Activated CD4-positive, alpha-beta T cell treated with anti-CD3 and anti-CD28 coated beads for 4 hours (primary cell): ENCODE results near the gene COG6.
A peak's percentile ranks its signal among the peaks of the same experiment; 100 is the strongest.

ENCODE experiments used
- DNase-seq, 2 donors: peaks; one replicate each; pipeline ENCODE4 v3.0.0-alpha.2; 2020

Gene COG6

DNA sequence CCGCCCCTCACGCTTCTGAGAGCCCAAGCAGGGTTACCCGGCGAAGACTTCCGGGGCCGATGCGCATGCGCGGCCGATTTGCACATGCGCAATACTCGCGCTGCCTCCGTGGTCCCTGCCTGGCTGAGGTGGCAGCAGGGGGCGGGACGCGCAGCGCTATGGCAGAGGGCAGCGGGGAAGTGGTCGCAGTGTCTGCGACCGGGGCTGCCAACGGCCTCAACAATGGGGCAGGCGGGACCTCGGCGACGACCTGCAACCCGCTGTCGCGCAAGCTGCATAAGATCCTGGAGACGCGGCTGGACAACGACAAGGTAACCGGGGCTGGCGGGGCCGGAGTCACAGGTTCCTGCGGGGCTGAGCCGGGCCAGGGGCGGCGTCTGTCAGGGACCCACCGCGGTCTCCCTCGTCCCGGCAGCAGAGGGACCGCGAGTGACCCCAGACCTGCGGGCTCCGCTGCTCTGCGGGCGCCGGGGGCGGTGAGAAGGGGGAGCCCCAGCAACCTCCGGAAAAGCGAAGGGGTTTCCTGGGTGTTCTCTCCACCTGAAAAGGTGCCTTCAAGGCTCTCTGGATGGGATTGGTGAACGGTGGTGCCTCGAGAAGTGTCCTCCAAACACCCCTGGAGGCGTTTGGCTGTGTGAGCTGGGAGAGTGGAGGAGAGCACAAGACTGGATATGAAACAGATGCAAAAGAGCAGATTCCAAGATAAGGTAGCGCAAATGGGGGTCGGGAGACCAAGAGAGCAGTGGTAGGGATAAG, at the start of gene COG6:
COG6 (plus strand) TSS at position 94 of the 756 bp plus-strand sequence; CDS start at position 159, 65 bp downstream.
- peak; percentile 88 to 96 for DNase-seq

DNA sequence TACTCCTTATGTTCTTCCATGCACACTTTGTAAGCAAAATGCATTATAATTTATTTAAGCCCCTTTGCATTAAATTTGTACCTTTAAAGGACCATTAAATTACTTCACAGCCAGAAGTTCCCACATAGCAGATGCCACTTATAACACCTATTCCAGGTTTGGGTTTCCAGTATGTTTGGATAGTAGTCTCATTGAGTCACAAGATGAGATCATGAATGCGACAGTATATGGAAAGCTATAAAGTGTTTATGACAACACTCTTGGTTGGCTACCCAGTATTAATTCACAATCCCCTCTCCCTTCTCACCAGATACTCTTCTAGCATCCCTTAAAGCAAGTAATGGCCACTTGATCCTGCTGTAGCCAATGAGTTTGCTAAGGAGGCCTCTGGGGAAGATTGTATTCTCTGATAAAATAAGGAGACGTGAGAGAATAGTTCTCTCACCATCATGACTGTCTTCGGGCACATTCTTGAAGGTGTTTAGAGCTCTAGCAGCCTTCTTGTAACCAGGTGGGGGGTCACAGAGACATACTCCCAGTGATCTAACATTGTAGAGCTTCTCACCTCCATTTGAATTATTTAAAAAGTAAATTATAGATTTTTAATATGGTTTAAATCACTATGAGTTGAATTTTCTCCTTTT, 49.7 kb upstream of the COG6 start:
- no peak for DNase-seq

DNA sequence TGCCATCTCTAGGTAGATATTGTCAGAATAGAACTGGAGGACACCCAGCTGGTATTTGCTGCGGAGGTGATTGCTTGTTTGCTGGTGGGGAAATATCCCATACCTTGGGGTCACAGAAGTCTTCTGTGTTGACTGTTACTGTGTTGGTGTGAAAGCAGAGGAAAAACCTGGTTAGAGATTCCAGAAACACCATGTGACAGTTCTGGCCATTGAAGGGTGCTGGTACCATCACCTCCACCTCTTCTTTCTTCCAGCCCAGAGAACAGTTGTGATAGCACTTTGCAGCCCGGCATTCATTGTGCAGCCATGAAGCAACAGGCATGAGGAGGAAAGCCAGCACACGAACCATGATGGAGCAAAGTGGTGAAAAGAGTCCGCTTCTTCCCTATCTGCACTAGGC, 47.6 kb upstream of the COG6 start:
- DNase-seq, result no peak

DNA sequence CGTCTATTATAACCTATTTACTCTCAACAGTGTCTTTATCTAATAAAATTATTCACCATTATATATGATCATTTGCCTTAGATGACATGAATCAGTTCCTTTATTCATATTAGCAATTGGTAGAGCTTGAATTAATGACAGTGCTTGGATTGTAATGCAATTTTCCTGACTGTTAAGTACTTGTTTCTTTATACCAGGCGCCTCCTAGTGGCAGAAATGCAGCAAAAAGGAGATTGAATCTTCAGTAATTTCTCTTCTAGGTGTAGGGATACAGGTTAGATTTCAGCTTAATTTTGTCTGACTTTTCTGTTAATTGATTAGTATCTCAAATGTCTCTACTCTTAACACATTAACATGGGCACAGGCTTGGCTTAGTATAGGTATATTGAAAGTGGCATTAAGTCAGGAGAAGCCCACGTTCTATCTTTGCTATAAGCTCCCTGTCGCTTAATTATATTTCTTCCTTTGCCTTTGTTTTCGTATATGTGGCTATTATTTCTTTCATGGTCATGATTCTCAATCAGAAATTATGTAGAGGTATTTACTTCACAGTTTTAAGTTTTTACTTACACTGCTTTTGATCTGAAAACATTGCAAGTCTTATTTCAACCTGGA, 43.3 kb upstream of the COG6 start:
- DNase-seq, result peak; percentile 62 to 69

DNA sequence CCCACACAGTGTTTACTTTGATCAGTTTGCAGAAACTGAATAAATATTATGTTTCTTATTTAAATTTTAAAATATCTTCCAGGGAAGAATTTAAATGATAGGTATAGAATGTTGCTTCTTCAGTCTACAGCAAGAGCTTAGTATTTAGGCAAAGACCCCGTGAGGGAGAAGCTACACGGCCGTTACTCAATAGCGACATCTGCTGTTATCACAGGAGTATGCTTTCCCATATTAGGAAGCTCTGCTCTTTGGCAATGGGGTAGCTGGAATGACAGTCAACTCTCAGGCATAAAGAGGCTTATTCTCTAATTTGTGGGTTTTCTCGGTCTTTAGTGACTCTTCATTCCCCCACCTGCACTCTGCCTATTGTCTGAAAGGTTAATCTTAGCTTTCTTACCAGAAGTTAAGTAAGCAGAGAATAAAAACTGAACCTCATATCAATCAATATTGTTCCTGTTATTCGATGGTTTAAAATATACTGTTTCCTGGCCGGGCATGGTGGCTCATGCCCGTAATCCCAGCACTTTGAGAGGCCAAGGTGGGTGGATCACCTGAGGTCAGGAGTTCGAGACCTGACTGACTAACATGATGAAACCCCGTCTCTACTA, 39.3 kb upstream of the COG6 start:
- peak; percentile 3 to 40 for DNase-seq

DNA sequence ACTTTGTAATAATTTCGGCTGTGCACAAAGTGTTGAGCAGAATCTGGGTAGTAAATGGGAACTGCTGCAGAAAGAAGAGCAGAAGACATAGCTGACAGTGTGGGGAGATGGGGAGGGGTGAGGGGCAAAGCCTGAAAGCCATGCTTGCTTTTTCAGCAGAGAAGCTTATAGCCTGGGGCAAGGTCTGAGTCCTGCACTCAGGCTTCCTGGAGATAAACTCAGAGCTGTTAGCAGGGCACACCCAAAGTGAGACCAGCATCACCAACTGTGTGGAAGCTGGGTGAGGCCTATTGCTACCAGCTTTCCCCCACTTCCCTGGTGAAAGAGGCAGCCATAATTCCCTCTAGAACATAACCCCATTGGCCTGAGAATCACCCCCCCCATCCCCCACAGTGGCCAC, 36.9 kb upstream of the COG6 start:
- no peak for DNase-seq

DNA sequence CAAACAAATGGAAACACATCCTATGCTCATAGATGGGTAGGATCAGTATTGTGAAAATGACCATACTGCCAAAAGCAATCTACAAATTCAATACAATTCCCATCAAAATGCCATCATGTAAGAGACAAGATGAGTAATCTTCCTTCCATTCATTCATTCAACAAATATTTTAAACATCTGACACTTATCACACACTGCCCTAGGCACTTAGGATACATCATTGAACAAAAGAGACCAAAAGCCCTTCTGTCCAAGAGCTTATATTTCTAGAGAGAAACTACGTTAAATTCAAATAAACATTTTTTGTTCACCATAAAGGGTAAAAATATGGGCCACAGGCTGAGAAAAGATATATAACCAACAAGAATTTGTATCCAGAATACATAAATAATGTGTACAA, 32.0 kb upstream of the COG6 start:
- no peak for DNase-seq

DNA sequence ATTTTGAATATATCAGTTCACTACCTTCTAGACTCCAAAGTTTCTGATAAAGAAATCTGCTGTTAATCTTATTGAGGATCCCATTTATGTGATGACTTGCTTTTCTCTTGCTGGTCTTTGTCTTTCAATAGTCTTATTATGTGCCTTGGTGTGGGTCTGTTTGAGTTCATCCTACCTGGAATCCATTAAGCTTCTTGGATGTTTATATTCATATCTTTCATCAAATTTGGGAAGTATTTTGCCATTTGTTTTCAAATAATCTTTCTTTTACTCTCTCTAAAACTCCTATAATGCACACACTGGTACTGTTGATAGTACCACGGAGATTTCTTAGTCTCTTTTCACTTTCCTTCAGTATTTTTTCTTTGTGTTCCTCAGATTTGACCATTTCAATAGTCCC, 24.2 kb upstream of the COG6 start:
- no peak for DNase-seq

DNA sequence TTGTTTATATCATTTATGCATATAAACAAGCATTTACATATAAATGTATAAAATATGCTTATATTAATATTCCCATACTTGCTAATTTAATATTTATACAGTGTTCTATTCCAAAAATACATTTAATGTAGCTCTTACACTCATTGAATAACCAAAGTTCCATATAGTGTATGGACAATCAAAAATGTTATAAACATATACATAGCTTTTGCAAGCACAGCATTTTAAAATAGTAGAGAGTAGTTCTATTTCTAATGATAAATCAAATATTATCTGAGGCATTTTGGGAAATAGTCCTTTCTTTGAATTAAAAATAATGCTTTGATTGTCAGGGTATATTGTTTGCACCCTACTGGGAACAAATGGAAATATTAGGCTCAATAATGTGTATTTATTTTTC, 22.5 kb upstream of the COG6 start:
- DNase-seq, result no peak

DNA sequence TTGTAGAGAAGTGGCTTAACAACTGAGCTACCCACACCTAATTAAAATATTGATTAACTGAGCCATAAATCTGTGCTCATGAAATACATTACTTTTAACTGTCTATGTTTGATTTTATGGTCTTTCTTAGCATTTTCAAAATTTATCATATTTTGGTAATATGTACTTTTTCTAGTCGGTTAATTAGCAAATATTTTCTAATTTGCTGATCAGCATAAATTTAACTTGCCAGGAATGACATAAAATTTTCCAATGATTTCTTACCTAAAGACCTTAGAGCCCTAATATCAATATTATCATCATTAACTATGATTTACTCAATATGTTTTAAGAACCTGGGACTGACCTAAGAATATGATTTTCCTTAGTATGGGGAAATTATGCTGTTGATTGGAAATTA, 19.9 kb upstream of the COG6 start:
- DNase-seq, result no peak

DNA sequence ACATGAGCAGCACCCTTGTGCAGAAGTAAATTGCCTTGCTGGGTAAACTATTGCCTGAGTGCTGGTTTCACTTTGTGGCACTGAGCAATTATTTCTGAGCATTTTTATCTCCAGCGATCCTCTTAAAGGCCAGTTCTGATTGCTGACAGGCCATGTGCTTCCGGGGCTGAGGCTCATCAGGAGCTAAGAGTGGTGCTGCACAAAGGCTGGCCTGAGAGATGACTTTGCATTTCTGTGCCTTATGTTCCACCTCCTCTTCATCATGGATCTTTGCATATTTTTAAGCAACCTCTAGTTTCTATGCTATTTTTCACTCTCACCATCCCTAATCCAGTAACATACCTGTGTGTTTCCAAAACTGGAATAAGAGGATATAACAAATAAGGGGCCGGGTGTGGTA, 17.6 kb upstream of the COG6 start:
- no peak for DNase-seq

DNA sequence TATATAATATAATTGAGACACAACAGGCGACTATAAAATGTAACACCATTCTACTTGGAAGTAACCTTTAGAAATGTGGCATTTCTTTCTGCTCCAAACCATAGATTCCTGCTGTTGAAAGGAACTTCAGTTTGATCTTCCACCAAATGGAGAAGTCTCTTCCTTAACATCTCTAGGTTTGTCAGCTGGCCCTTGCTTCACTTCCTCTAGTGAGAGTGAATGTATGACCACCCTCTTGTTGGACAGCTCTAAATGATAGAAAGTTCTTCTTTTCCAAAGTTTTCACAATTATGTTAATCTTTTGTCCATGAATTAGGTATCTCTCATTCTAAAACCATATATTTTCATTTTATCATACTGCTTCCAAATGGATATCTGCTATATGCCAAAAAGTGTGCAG, 13.8 kb upstream of the COG6 start:
- no peak for DNase-seq

DNA sequence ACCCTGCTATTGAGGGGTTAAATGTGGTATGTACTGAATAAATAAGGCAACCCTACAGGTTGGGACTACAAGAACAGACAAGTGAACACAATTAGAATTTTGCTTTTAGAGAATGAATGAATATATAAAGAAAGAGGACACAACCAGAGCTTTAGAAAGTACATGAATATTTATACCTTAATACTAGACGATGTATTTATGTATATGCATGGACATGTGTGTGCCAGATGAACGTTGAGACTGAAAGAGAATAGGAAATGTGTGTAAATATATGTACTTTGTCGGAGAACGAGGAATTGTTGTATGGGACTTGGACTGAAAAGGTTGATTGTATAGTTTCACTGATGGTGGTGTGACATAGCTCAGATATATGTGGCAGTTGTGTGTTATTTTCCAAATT, 9.3 kb upstream of the COG6 start:
- no peak for DNase-seq

DNA sequence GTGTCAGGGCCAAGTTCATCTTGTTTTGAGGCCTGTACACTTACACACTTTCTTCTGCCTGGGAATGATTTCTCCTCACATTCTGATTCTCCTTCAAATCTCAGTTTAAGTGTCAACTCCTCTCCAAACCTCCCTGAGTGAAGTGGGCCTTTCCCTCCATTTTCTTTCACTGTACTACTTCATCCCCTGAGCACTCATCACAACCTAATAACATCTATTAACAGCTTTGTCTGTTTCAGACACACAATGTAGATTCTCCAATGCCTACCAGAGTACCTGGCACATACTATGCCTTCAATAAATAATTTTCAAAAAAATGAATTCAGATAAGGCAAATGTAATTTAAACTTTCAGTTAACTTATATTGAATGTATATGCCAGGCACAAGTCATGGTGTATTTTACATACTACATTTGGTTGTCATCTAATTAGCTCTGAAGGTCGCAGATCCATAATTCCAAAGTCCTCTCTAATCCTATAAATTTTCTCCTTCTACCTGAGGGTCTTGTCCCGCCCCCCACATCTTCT, 357 bp upstream of the COG6 start:
- no peak for DNase-seq

DNA sequence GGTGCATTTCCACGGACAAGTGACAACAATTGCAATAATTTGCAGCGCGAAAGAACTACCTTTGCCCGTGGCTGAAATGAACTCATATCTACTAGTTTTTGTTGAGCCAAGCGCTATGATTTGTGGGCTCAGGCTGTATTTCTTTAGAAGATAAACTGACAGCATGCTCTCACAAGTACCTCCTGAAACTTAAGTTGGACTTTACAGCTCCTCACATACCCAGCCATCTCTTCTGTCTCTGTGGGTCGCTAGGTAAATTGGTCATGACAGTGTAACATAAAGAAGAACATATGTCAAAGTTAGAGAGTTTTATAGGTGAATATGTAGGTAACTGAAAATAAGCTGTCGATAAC, 839 bp downstream of the COG6 start:
- no peak for DNase-seq

DNA sequence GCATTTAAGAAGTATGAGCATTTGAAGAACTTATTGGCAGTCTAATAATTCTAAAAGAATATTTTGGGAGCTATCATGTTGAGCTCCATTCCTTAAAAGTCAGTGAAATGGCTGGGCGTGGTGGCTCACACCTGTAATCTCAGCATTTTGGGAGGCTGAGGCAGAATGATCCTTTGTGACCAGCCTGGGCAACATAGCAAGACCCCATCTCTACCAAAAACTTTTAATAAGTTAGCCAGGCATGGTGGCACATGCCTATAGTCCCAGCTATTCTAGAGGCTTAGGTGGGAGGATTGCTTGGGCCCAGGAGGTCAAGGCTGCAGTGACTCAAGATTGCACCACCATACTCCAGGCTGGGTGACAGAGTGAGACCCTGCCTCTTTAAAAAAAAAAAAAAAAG, 8.0 kb downstream of the COG6 start:
- DNase-seq, result no peak

DNA sequence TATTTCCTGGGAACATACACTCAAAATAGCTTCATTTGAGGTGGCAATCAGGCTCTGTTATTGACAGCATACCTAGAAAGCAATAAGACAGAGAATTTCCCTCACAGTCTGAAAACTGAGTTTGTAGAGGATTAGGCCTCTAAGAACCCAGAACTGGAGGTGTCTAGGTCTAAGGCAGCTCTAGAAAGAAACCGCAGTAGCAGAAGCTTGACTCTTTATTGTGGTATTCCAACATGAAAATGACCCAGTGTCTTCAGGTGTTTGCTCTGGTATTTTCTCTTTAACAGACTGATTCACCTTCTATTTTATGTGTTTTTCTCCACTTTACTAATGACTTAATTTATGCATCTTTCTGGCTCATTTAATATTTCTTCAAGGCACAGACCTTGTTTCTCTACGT, 8.5 kb downstream of the COG6 start:
- no peak for DNase-seq

DNA sequence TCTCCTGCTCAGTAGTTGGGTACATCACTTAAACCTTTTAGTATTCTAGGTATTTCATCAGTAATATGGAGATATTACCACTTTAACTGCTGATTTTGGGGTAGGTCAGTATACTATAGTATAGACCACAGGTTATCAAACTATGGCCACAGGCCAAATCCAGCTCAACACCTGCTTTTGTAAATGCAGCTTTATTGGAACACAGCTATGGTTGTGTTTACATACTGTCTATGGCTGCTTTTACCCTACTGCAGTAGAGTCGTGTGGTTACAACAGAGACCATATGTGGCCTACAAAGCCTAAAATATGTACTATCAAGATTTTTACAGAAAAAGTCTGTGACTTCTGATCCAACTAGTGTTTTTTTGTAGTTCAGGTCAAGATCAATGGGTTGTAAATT, 10.3 kb downstream of the COG6 start:
- no peak for DNase-seq

DNA sequence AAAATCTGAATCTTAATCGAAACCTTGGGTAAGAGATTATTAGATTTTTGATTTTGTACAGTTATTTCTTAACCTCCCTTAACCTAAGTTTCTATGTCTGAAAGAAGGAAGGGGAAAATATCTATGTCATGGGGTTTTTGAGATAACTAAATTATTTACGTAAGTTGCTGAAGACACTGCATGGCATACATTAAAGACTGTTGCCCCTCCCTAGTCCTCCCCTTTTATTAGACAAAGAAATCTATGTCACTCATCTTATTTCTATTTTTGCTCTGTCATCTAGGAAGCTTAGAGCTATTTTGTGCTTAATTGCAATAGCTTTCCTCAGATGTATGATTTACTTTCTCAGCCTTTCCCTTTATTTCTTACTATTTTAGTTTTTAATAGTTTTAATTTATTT, 15.0 kb downstream of the COG6 start:
- DNase-seq, result no peak

DNA sequence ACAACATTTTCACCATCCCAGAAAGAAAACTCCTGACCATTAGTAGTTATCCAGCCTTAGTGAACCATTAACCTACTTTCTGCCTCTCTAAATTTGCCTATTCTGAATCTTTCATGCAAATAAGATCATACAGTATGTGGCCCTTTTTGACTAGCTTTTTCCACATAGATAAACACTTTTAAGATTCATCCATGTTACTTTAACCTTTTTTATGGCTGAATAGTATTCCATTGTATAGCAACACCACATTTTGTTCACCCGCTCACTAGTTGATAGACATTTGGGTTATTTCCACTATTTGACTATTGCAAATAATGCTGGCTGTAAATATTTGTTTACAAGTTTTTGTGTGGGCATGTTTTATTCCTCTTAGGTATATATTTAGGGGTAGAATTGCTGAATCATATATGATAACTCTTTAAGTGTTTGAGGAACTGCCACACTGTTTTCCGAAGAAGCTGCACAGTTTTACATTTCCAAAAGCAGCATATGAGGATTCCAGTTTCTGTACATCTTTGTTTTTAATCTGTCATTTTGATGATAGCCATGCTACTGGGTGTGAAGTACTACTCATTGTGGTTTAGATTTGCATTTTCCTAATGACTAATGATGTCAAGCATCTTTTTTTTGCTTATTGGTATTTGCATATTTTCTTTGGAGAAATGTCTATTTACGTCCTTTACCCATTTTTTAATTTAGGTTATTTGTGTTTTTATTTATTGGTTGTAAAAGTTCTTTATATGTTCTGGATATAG, 17.1 kb downstream of the COG6 start:
- DNase-seq, result no peak

DNA sequence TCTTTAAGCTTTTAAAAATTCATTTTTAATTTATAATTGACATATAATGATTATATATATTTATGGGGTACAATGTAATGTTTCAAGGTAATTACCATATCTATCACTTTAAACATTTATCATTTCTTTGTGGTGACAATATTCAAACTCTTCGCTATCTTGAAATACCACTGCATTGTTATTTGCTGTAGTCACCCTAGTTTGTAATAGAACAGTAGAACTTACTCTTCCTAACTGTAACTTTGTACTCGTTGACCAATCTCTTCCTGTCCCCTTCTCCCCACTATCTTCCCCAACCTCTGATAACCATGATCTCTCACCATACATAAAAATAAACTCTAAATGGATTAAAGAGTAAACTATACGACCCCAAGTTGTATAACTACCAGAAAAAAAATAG, 20.4 kb downstream of the COG6 start:
- DNase-seq, result no peak

DNA sequence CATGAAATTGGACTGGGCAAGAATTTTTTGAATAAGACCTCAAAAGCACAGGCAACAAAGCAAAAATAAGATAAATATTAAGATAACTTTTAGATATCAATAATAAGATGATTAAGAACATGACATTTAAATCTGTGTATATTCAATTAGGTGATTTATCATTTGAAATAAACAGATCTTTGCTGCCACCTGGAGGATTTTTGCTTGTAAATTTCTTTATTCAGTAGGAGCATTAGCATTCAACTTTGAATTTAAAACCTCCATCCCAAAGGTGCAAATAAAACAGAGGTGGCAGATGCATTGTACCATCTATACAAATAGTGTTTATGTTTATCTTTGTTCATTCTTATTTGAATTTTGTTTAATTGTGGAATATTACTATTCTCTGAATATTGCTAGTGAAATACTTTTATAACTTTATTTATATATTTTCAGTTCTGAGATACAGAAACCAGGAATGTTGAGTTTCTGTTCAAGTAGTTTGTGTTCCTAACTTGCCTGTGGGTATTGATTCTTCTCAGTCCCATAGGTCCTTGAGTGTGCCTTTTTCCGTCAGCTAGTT, 20.9 kb downstream of the COG6 start:
- peak; percentile 16 to 39 for DNase-seq

DNA sequence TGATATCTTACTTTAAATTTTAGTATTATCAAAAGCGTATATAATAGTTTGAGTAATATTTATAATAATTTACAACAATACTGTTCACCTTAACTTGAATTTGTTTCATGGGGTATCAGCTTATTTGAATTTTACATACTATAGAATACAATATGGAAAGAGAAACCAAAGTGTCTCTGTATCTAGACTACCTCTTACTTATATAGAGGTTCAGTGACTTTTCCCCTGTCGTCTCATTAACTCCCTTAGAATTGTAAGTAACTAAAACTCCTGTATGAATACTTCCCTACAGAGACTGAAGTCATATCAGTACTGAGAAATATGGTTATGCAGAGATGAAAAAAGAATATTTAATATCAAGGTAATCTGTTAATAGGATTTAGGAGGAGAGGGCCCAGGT, 26.8 kb downstream of the COG6 start:
- DNase-seq, result no peak
